GM12878 (cell line): ENCODE data around the gene RALGPS1. TPM values are rescaled to one million over a fixed set of nuclear protein-coding genes. Genes with fewer than 3 reads are reported as not detected.

ENCODE experiments used
- ATAC-seq: fragments of 200-7000 bp; cut with Tn5 transposase; 3 replicates; pipeline ENCODE4 v1.9.1; 2020; ENCODE audit warnings: mild to moderate bottlenecking, moderate library complexity
- BruUV-seq: library from RNA; stranded (reverse); fragments of 400-500 nt; replicated peaks from 2 replicates; lab custom pipeline; 2021; lab: Mats Ljungman, UMichigan
- CTCF ChIA-PET: fragments of 300-600 bp; sonication (Branson Sonifier 250); formaldehyde crosslinking; extraction: SDS; loops from one replicate; lab custom pipeline; 2021; ENCODE audit warnings: inconsistent platforms; lab: Yijun Ruan, JAX
- POLR2A ChIA-PET: fragments of 350-600 bp; formaldehyde crosslinking; extraction: SDS; loops from one replicate; lab custom pipeline; 2021; ENCODE audit warnings: inconsistent platforms; lab: Charles Lee
- RAD21 ChIA-PET: fragments of 300-600 bp; sonication (Branson Sonifier 250); formaldehyde crosslinking; loops from one replicate; lab custom pipeline; 2023; ENCODE audit warnings: antibody characterized with exemption; ENCODE audit not compliant: unreplicated experiment; lab: Charles Lee
- SMC1A ChIA-PET: fragments of 300-600 bp; sonication (Branson Sonifier 250); formaldehyde crosslinking; loops from one replicate; lab custom pipeline; 2023; ENCODE audit not compliant: unreplicated experiment, uncharacterized antibody; lab: Charles Lee
- DNase-seq: peaks from one replicate; pipeline ENCODE4 v3.0.0-alpha.2; 2011; ENCODE audit warnings: low read depth, low spot score
- FAIRE-seq: peaks from 3 replicates; lab custom pipeline; 2011; peaks lifted over from hg19 to GRCh38; lab: Jason Lieb, UNC
- H2AFZ ChIP-seq: 2 replicates; pipeline ENCODE4 v1.6.0; 2011; ENCODE audit warnings: low read depth, low read length, control low read depth; ENCODE audit not compliant: control insufficient read depth
- H3K27ac ChIP-seq: 2 replicates; pipeline ENCODE4 v1.5.1; 2011; ENCODE audit warnings: control low read depth; ENCODE audit not compliant: control insufficient read depth, insufficient read depth
- H3K27me3 ChIP-seq, 2 experiments: replicated peaks in 1 of 2; 2 replicates each; pipeline versions ENCODE4 v1.6.0 to v1.6.1; 2011; ENCODE audit warnings: low read length in 1 of 2; ENCODE audit not compliant: control insufficient read depth in 2 of 2, insufficient read depth in 2 of 2
- H3K36me3 ChIP-seq, 2 experiments: 2 replicates each; pipeline ENCODE4 v1.5.1; 2011; ENCODE audit warnings: low read length in 1 of 2; ENCODE audit not compliant: control insufficient read depth in 2 of 2, insufficient read depth in 2 of 2
- H3K4me1 ChIP-seq: 2 replicates; pipeline ENCODE4 v1.6.1; 2011; ENCODE audit warnings: mild to moderate bottlenecking, low read length, moderate library complexity, mixed read lengths; ENCODE audit not compliant: control insufficient read depth, insufficient read depth
- H3K4me2 ChIP-seq: 2 replicates; pipeline ENCODE4 v1.6.0; 2011; ENCODE audit warnings: control low read depth; ENCODE audit not compliant: control insufficient read depth, insufficient read depth
- H3K4me3 ChIP-seq: fragments of 200-600 bp; sonication (generic); 2 replicates; pipeline ENCODE4 v1.5.1; 2016
- H3K79me2 ChIP-seq: 2 replicates; pipeline ENCODE4 v1.6.0; 2011; ENCODE audit warnings: low read length; ENCODE audit not compliant: control insufficient read depth, insufficient read depth
- H3K9ac ChIP-seq: 2 replicates; pipeline ENCODE4 v1.8.0; 2011; ENCODE audit warnings: low read length, control low read depth, mixed read lengths; ENCODE audit not compliant: control insufficient read depth, insufficient read depth
- H3K9me3 ChIP-seq: replicated peaks from 3 replicates; pipeline ENCODE4 v1.5.1; 2011; ENCODE audit warnings: mild to moderate bottlenecking, low read length; ENCODE audit not compliant: control insufficient read depth, insufficient read depth
- H4K20me1 ChIP-seq: 2 replicates; pipeline ENCODE4 v1.6.0; 2011; ENCODE audit not compliant: control insufficient read depth, insufficient read depth
- ASH2L ChIP-seq: fragments of 300-600, 200-600 bp; sonication (generic); IDR thresholded peaks from 2 replicates; pipeline ENCODE4 v1.6.1; 2017; ENCODE audit warnings: low read depth, mild to moderate bottlenecking, borderline replicate concordance
- BHLHE40 ChIP-seq, 2 experiments: fragments of 450-650 bp in 1 of 2; IDR thresholded peaks; 2 replicates each; pipeline ENCODE4 v1.6.1; 2011 to 2017; ENCODE audit warnings: low read depth in 2 of 2, borderline replicate concordance in 1 of 2, improper control_type of control experiment in 1 of 2, low read length in 1 of 2, mild to moderate bottlenecking in 1 of 2
- CHD4 ChIP-seq: fragments of 200-600 bp; sonication (generic); IDR thresholded peaks from 2 replicates; pipeline ENCODE4 v1.6.1; 2016; ENCODE audit warnings: mild to moderate bottlenecking
- ESRRA ChIP-seq: IDR thresholded peaks from 2 replicates; pipeline ENCODE4 v1.6.1; 2012; ENCODE audit warnings: mild to moderate bottlenecking, low read length, improper control_type of control experiment
- FOS ChIP-seq: IDR thresholded peaks from 3 replicates; pipeline ENCODE4 v1.6.1; 2011; ENCODE audit warnings: borderline replicate concordance; ENCODE audit not compliant: insufficient read length; ENCODE audit errors: extremely low read depth
- GATAD2B ChIP-seq: fragments of 450-650 bp; conservative IDR thresholded peaks from 2 replicates; pipeline ENCODE4 v1.6.1; 2017; ENCODE audit warnings: low read depth, mild to moderate bottlenecking, moderate library complexity
- KAT2A ChIP-seq: conservative IDR thresholded peaks from 2 replicates; pipeline ENCODE4 v1.6.1; 2011; ENCODE audit warnings: low read depth, low read length; ENCODE audit not compliant: control insufficient read depth
- KLF5 ChIP-seq: fragments of 450-650 bp; IDR thresholded peaks from 2 replicates; pipeline ENCODE4 v1.6.1; 2014; ENCODE audit warnings: mild to moderate bottlenecking; ENCODE audit not compliant: partially characterized antibody
- NFIC ChIP-seq: IDR thresholded peaks from 2 replicates; pipeline ENCODE4 v1.6.1; 2012; ENCODE audit warnings: low read depth, mild to moderate bottlenecking, inconsistent platforms, low read length, moderate library complexity
- NR2C1 ChIP-seq: fragments of 450-650 bp; IDR thresholded peaks from 2 replicates; pipeline ENCODE4 v1.6.1; 2017; ENCODE audit warnings: antibody characterized with exemption, mild to moderate bottlenecking, moderate library complexity
- RB1 ChIP-seq: fragments of 450-650 bp; formaldehyde crosslinking; IDR thresholded peaks from 2 replicates; pipeline ENCODE4 v1.6.1; 2017; ENCODE audit warnings: mild to moderate bottlenecking, borderline replicate concordance
- TCF12 ChIP-seq: IDR thresholded peaks from 2 replicates; pipeline ENCODE4 v1.6.1; 2011; ENCODE audit warnings: low read depth, mild to moderate bottlenecking, low read length
- WGBS: methylation state at CpG from one replicate; pipeline ENCODE4 v1.1.6; 2016; ENCODE audit warnings: low lambda C conversion rate; ENCODE audit not compliant: insufficient replicate concordance, insufficient coverage; ENCODE audit errors: missing lambda C conversion rate; 5-methylcytosine and 5-hydroxymethylcytosine counted together
- in situ Hi-C: fragments of 300-500 bp; cut with MboI; formaldehyde crosslinking; loops from 9 replicates; pipeline ENCODE4 v1.14.3; 2018; ENCODE audit warnings: mixed read lengths
- intact Hi-C: fragments of 100-400 bp; cut with micrococcal nuclease; formaldehyde crosslinking; loops from one replicate; pipeline ENCODE4 v1.14.2; 2022; ENCODE audit not compliant: unreplicated experiment
- polyA plus RNA-seq, 11 experiments: library from polyadenylated mRNA; depleted of rRNA in 4 of 11; unstranded in 6 of 11; stranded (reverse) in 5 of 11; fragments of >200 nt; fragmentation: Nextera tagmentation in 4 of 11; fragmentation: Illumina TruSeq in 1 of 11; extraction: Ambion mirVana in 4 of 11; extraction: Trizol in 1 of 11; gene quantifications; 1 replicate in 1 of 11; 2 replicates in 10 of 11; pipeline versions ENCODE4 v1.2.1 to v1.2.3, GENCODE V29; 2011 to 2016; ENCODE audit warnings: inconsistent platforms in 2 of 11, missing spikeins in 2 of 11, low read depth in 1 of 11
- total RNA-seq, 4 experiments: library from RNA; depleted of rRNA in 3 of 4; stranded (reverse); fragments of >200 nt in 3 of 4; fragmentation: Illumina TruSeq in 1 of 4; extraction: Trizol in 1 of 4; gene quantifications; 2 replicates each; pipeline versions ENCODE4 v1.2.1 to v1.2.3, GENCODE V29; 2013 to 2021
- TF ChIP-seq, protein P1 (sequence below): fragments of 450-650 bp; IDR thresholded peaks from 2 replicates; pipeline ENCODE4 v1.6.1; 2017; ENCODE audit warnings: mild to moderate bottlenecking, low read depth, inconsistent platforms; ENCODE audit not compliant: poor library complexity, severe bottlenecking
- TF ChIP-seq, protein P2 (sequence below): IDR thresholded peaks from 2 replicates; pipeline ENCODE4 v1.6.1; 2011; ENCODE audit warnings: low read depth, mild to moderate bottlenecking, low read length, moderate library complexity, borderline replicate concordance; ENCODE audit errors: extremely low read depth
- TF ChIP-seq, protein P3 (sequence below): IDR thresholded peaks from 2 replicates; pipeline ENCODE4 v1.6.1; 2012; ENCODE audit warnings: low read length, inconsistent platforms
- TF ChIP-seq, protein P4 (sequence below): fragments of 450-650 bp; IDR thresholded peaks from 2 replicates; pipeline ENCODE4 v1.6.1; 2017; ENCODE audit warnings: mild to moderate bottlenecking, moderate library complexity

Gene RALGPS1
- total and polyA plus RNA-seq, 10 of the 15 experiments (the other 5 are each of a cell fraction or from before 2014, with no cell fraction given) = 0.13 to 5.6 (median 2.7) TPM

DNA sequence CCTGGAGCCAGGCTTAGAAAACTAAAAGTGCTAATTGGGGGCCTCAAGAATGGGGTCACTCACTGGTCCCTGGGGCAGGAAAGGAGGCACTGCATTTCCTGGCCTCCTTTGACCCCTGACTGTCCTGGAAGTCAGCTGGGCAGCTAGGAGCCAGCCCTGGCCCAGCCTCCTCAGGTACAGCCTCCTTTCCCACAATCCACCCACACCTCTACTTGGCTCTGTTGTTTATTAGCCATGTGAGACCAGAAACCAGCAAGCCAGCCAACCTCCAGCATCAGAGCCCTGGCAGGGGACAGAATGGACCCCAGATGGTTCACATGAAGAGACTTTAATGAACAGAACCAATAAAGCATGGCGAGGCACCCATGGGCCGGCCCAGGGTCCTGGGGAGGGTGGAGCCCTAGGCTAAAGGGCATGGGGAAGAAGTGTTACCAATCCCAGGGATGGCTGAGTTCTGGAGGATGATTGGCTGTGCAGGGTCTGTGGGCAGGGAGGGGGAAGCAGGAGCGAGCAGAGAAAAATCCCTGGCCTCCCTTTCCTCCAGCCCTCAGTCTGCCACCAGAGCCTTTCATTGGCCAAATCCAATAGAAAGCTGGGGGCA is 263.2 kb downstream of the RALGPS1 start:
- Histone ChIP-seq H3K9me3 (no peaks in the 10 kb centered on the region), H3K9ac (no peak overlapping the region), H3K4me2 (no peak overlapping the region), H2AFZ (no peak overlapping the region), H3K27ac (no peak overlapping the region), H4K20me1 (no peaks in the 10 kb centered on the region), H3K36me3 (no peaks in the 10 kb centered on the region), H3K4me3 (no peak overlapping the region), H3K79me2 (no peaks in the 10 kb centered on the region), H3K4me1 (peaks cover 10% of the 10 kb centered on the region), H3K27me3 (no peaks in the 10 kb centered on the region)
- BruUV-seq = no TSS peak
- POLR2A ChIA-PET = interaction anchor here (11.1 kb wide), 1 partner anchor 13 kb away, joined by 270 read pairs; no protein-coding TSS in a partner anchor
- DNase-seq = no peak
- intact Hi-C loops (no loop called here), in situ Hi-C loops (no loop called here)
- RAD21 ChIA-PET = interaction anchor here (17.4 kb wide), 1 partner anchor 9 kb away, joined by 515 read pairs; no protein-coding TSS in a partner anchor
- CTCF ChIA-PET = interaction anchor here (1.1 to 11.2 kb wide), 3 partner anchors 10 to 186 kb away, joined by 3 to 174 read pairs (median 3); no protein-coding TSS in a partner anchor
- ATAC-seq = peak; percentile 32; the same call in 2 of the 3 replicates
- 71% methylated on average over 3 of the region's 3 CpGs for WGBS
- SMC1A ChIA-PET = interaction anchor here (4.9 to 28.2 kb wide), 2 partner anchors 15 to 20 kb away, joined by 26 to 812 read pairs; no protein-coding TSS in a partner anchor
- no peak for FAIRE-seq
- TF ChIP-seq, protein P1, sequence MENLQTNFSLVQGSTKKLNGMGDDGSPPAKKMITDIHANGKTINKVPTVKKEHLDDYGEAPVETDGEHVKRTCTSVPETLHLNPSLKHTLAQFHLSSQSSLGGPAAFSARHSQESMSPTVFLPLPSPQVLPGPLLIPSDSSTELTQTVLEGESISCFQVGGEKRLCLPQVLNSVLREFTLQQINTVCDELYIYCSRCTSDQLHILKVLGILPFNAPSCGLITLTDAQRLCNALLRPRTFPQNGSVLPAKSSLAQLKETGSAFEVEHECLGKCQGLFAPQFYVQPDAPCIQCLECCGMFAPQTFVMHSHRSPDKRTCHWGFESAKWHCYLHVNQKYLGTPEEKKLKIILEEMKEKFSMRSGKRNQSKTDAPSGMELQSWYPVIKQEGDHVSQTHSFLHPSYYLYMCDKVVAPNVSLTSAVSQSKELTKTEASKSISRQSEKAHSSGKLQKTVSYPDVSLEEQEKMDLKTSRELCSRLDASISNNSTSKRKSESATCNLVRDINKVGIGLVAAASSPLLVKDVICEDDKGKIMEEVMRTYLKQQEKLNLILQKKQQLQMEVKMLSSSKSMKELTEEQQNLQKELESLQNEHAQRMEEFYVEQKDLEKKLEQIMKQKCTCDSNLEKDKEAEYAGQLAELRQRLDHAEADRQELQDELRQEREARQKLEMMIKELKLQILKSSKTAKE = no peak
- no peak for TF ChIP-seq RB1
- TF ChIP-seq NR2C1 = no peak
- no peak for TF ChIP-seq KAT2A
- TF ChIP-seq, protein P2, sequence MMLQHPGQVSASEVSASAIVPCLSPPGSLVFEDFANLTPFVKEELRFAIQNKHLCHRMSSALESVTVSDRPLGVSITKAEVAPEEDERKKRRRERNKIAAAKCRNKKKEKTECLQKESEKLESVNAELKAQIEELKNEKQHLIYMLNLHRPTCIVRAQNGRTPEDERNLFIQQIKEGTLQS = no peak
- TF ChIP-seq, protein P3, sequence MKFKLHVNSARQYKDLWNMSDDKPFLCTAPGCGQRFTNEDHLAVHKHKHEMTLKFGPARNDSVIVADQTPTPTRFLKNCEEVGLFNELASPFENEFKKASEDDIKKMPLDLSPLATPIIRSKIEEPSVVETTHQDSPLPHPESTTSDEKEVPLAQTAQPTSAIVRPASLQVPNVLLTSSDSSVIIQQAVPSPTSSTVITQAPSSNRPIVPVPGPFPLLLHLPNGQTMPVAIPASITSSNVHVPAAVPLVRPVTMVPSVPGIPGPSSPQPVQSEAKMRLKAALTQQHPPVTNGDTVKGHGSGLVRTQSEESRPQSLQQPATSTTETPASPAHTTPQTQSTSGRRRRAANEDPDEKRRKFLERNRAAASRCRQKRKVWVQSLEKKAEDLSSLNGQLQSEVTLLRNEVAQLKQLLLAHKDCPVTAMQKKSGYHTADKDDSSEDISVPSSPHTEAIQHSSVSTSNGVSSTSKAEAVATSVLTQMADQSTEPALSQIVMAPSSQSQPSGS = no peak
- TF ChIP-seq, protein P4, sequence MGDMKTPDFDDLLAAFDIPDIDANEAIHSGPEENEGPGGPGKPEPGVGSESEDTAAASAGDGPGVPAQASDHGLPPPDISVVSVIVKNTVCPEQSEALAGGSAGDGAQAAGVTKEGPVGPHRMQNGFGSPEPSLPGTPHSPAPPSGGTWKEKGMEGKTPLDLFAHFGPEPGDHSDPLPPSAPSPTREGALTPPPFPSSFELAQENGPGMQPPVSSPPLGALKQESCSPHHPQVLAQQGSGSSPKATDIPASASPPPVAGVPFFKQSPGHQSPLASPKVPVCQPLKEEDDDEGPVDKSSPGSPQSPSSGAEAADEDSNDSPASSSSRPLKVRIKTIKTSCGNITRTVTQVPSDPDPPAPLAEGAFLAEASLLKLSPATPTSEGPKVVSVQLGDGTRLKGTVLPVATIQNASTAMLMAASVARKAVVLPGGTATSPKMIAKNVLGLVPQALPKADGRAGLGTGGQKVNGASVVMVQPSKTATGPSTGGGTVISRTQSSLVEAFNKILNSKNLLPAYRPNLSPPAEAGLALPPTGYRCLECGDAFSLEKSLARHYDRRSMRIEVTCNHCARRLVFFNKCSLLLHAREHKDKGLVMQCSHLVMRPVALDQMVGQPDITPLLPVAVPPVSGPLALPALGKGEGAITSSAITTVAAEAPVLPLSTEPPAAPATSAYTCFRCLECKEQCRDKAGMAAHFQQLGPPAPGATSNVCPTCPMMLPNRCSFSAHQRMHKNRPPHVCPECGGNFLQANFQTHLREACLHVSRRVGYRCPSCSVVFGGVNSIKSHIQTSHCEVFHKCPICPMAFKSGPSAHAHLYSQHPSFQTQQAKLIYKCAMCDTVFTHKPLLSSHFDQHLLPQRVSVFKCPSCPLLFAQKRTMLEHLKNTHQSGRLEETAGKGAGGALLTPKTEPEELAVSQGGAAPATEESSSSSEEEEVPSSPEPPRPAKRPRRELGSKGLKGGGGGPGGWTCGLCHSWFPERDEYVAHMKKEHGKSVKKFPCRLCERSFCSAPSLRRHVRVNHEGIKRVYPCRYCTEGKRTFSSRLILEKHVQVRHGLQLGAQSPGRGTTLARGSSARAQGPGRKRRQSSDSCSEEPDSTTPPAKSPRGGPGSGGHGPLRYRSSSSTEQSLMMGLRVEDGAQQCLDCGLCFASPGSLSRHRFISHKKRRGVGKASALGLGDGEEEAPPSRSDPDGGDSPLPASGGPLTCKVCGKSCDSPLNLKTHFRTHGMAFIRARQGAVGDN = peak; percentile 91
- no peak for TF ChIP-seq GATAD2B
- TF ChIP-seq CHD4 = no peak
- no peak for TF ChIP-seq TCF12
- TF ChIP-seq BHLHE40 (IDR thresholded peaks at IDR 0.05; ENCODE audit: borderline replicate concordance in 1 of 2, low read depth in 2 of 2, low read length in 1 of 2) = no peak
- no peak for TF ChIP-seq FOS
- no peak for TF ChIP-seq NFIC
- no peak for TF ChIP-seq ESRRA
- no peak for TF ChIP-seq ASH2L
- TF ChIP-seq KLF5 = no peak
